IPS-18a (cell line): ENCODE data around the gene HIBADH.
"Not testable (repeated sequence)": the region's sequence is repeated elsewhere in the genome, so short reads cannot be mapped to it uniquely, and the experiment has no call there.

Experiments used
- H3K27ac ChIP-seq: one replicate; pipeline ENCODE4 v1.5.1; 2013; ENCODE audit warnings: low read length
- H3K27me3 ChIP-seq: one replicate; pipeline ENCODE4 v1.6.1; 2013; ENCODE audit warnings: mild to moderate bottlenecking, low read length; ENCODE audit not compliant: control insufficient read depth, insufficient read depth
- H3K36me3 ChIP-seq: one replicate; pipeline ENCODE4 v1.6.1; 2013; ENCODE audit warnings: low read depth, low read length; ENCODE audit not compliant: control insufficient read depth
- H3K4me1 ChIP-seq: one replicate; pipeline ENCODE4 v1.6.1; 2013; ENCODE audit warnings: low read depth, low read length; ENCODE audit not compliant: control insufficient read depth
- H3K4me3 ChIP-seq: one replicate; pipeline ENCODE4 v1.5.1; 2013; ENCODE audit warnings: low read length
- H3K9ac ChIP-seq: one replicate; pipeline ENCODE4 v1.6.1; 2013; ENCODE audit warnings: mild to moderate bottlenecking, low read length, moderate library complexity
- H3K9me3 ChIP-seq: one replicate; pipeline ENCODE4 v1.6.1; 2013; ENCODE audit warnings: low read depth, low read length; ENCODE audit not compliant: control insufficient read depth

Gene HIBADH

GRCh38 chr7:27650283-27650682 is 12.4 kb downstream of the HIBADH start:
- Histone ChIP-seq H3K9me3 (no peaks in the 10 kb centered on the region), H3K9ac (no peak overlapping the region), H3K4me3 (no peak overlapping the region), H3K27me3 (no peaks in the 10 kb centered on the region), H3K4me1 (no peaks in the 10 kb centered on the region), H3K27ac (no peak overlapping the region), H3K36me3 (peaks cover 23% of the 10 kb centered on the region)

GRCh38 chr7:27647489-27647888 is 15.2 kb downstream of the HIBADH start:
- peaks cover 23% of the 10 kb centered on the region for H3K36me3 ChIP-seq
- H3K27me3 ChIP-seq, result no peaks in the 10 kb centered on the region
- H3K4me1 ChIP-seq, result no peaks in the 10 kb centered on the region
- no peak overlapping the region for H3K4me3 ChIP-seq
- H3K27ac ChIP-seq, result no peak overlapping the region
- H3K9ac ChIP-seq, result no peak overlapping the region
- H3K9me3 ChIP-seq, result no peaks in the 10 kb centered on the region

GRCh38 chr7:27647046-27647445 is 15.6 kb downstream of the HIBADH start:
- Histone ChIP-seq H3K27ac (no peak overlapping the region), H3K4me1 (no peaks in the 10 kb centered on the region), H3K4me3 (no peak overlapping the region), H3K9me3 (no peaks in the 10 kb centered on the region), H3K36me3 (peaks cover 23% of the 10 kb centered on the region), H3K9ac (no peak overlapping the region), H3K27me3 (no peaks in the 10 kb centered on the region)

GRCh38 chr7:27642271-27642670 is 20.4 kb downstream of the HIBADH start:
- H3K27me3 ChIP-seq, result no peaks in the 10 kb centered on the region
- H3K9ac ChIP-seq, result no peak overlapping the region
- no peaks in the 10 kb centered on the region for H3K9me3 ChIP-seq
- no peak overlapping the region for H3K4me3 ChIP-seq
- H3K27ac ChIP-seq, result no peak overlapping the region
- peaks cover 3% of the 10 kb centered on the region for H3K4me1 ChIP-seq
- H3K36me3 ChIP-seq, result peaks cover 6% of the 10 kb centered on the region

GRCh38 chr7:27641581-27642230 is 21.0 kb downstream of the HIBADH start:
- Histone ChIP-seq H3K4me1 (peaks cover 6% of the 10 kb centered on the region), H3K36me3 (peaks cover 3% of the 10 kb centered on the region), H3K27me3 (no peaks in the 10 kb centered on the region), H3K9ac (no peak overlapping the region), H3K4me3 (no peak overlapping the region), H3K27ac (no peak overlapping the region), H3K9me3 (no peaks in the 10 kb centered on the region)

GRCh38 chr7:27640884-27641574 is 21.7 kb downstream of the HIBADH start:
- H3K9ac ChIP-seq, result no peak overlapping the region
- no peaks in the 10 kb centered on the region for H3K9me3 ChIP-seq
- H3K4me3 ChIP-seq, result no peak overlapping the region
- no peaks in the 10 kb centered on the region for H3K27me3 ChIP-seq
- peaks cover 13% of the 10 kb centered on the region for H3K4me1 ChIP-seq
- no peak overlapping the region for H3K27ac ChIP-seq
- peaks cover 3% of the 10 kb centered on the region for H3K36me3 ChIP-seq

GRCh38 chr7:27639851-27640250 is 22.8 kb downstream of the HIBADH start:
- H3K4me1 ChIP-seq, result peaks cover 14% of the 10 kb centered on the region
- no peak overlapping the region for H3K27ac ChIP-seq
- H3K9ac ChIP-seq, result no peak overlapping the region
- H3K4me3 ChIP-seq, result no peak overlapping the region
- H3K36me3 ChIP-seq, result peaks cover 3% of the 10 kb centered on the region
- no peaks in the 10 kb centered on the region for H3K9me3 ChIP-seq
- H3K27me3 ChIP-seq, result no peaks in the 10 kb centered on the region

GRCh38 chr7:27639048-27639447 is 23.6 kb downstream of the HIBADH start:
- not testable (repeated sequence) for H3K27me3 ChIP-seq, H3K36me3 ChIP-seq, H3K27ac ChIP-seq, H3K9me3 ChIP-seq, H3K9ac ChIP-seq, H3K4me3 ChIP-seq
- H3K4me1 ChIP-seq, result peaks cover 14% of the 10 kb centered on the region

- peaks cover 7% of the 10 kb centered on the region for H3K36me3 ChIP-seq
- H3K9me3 ChIP-seq, result no peaks in the 10 kb centered on the region
- H3K27me3 ChIP-seq, result no peaks in the 10 kb centered on the region
- H3K4me3 ChIP-seq, result no peak overlapping the region
- H3K9ac ChIP-seq, result no peak overlapping the region
- H3K27ac ChIP-seq, result no peak overlapping the region
- H3K4me1 ChIP-seq, result peaks cover 14% of the 10 kb centered on the region
Observed at GRCh38 chr7:27636326-27637006, 26.2 kb downstream of the HIBADH start.

- Histone ChIP-seq H3K9ac (no peak overlapping the region), H3K9me3 (no peaks in the 10 kb centered on the region), H3K4me3 (no peak overlapping the region), H3K27ac (no peak overlapping the region), H3K36me3 (peaks cover 7% of the 10 kb centered on the region), H3K27me3 (no peaks in the 10 kb centered on the region), H3K4me1 (peaks cover 11% of the 10 kb centered on the region)
Observed at GRCh38 chr7:27635728-27636127, 27.0 kb downstream of the HIBADH start.

- Histone ChIP-seq H3K9ac (no peak overlapping the region), H3K4me1 (peaks cover 11% of the 10 kb centered on the region), H3K9me3 (no peaks in the 10 kb centered on the region), H3K36me3 (peaks cover 5% of the 10 kb centered on the region), H3K27ac (no peak overlapping the region), H3K4me3 (no peak overlapping the region), H3K27me3 (no peaks in the 10 kb centered on the region)
Observed at GRCh38 chr7:27634671-27635493, 27.8 kb downstream of the HIBADH start.
